Subcutaneous abdominal adipose tissue (tissue), 5 donors: ENCODE data around the gene CPSF4L.

Experiments
- H3K27ac ChIP-seq: one replicate; pipeline ENCODE4 v1.7.0; 2013; ENCODE audit warnings: low read depth, mild to moderate bottlenecking, inconsistent platforms, low read length, moderate library complexity
- H3K27me3 ChIP-seq, 5 donors: one replicate each; pipeline ENCODE4 v1.7.0; 2013; ENCODE audit warnings: low read length in 5 of 5, inconsistent platforms in 1 of 5; ENCODE audit not compliant: control insufficient read depth in 5 of 5, insufficient read depth in 4 of 5
- H3K36me3 ChIP-seq, 5 donors: one replicate each; pipeline ENCODE4 v1.7.0; 2013; ENCODE audit warnings: low read length in 5 of 5; ENCODE audit not compliant: control insufficient read depth in 5 of 5, insufficient read depth in 5 of 5
- H3K4me1 ChIP-seq, 5 donors: one replicate each; pipeline ENCODE4 v1.7.0; 2013; ENCODE audit warnings: low read length in 5 of 5, mild to moderate bottlenecking in 3 of 5, moderate library complexity in 1 of 5; ENCODE audit not compliant: control insufficient read depth in 5 of 5, insufficient read depth in 5 of 5
- H3K4me3 ChIP-seq, 5 donors: one replicate each; pipeline ENCODE4 v1.7.0; 2013; ENCODE audit warnings: low read length in 5 of 5, low read depth in 1 of 5
- H3K9ac ChIP-seq, 5 donors: one replicate each; pipeline ENCODE4 v1.7.0; 2013; ENCODE audit warnings: low read length in 5 of 5, mild to moderate bottlenecking in 4 of 5, moderate library complexity in 3 of 5
- H3K9me3 ChIP-seq, 5 donors: one replicate each; pipeline ENCODE4 v1.7.0; 2013; ENCODE audit warnings: low read length in 5 of 5; ENCODE audit not compliant: control insufficient read depth in 5 of 5
- donor health status: healthy.
- donor health status: healthy.
- donor health status: healthy.
- donor health status: healthy.
- donor health status: healthy.

The CPSF4L gene

GRCh38 chr17:73226556-73227172, 35.0 kb downstream of the CPSF4L start:
- peaks cover 9 to 57% (median 54%) of the 10 kb centered on the region in 5 donors for H3K4me1 ChIP-seq
- H3K4me3 ChIP-seq: no peak overlapping the region
- H3K27me3 ChIP-seq: no peaks in the 10 kb centered on the region
- H3K9me3 ChIP-seq: no peaks in the 10 kb centered on the region
- H3K9ac ChIP-seq: peak overlapping the region in 3 of 5 donors; percentile 15 to 41 (median 20)
- no peaks in the 10 kb centered on the region for H3K36me3 ChIP-seq
- peak overlapping the region; percentile 43 for H3K27ac ChIP-seq

DNA sequence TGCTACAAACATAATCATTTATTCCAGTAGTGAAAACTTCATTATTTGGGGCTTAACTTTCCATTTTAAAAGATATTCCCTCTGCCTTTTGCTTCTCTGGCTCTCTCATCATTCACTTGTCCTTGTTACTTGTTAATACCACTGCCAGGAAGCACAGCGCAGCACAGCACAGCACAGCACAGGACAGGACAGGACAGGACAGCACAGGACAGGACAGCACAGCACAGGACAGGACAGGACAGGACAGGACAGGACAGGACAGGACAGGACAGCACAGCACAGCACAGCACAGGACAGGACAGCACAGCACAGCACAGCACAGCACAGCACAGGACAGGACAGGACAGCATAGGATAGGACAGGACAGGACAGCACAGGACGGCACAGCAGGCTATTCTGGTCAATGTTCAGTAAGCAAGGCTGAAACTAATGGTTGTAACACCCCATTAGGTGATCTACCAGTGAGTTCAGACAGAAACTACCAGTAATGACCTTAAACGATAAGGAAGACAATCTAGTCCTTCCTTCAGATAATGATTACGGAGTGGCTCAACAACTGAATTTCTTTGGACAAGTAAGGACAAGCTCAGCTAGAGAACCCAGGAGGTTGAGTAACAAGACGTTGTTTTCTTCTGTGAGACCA, 36.9 kb downstream of the CPSF4L start:
- Histone ChIP-seq H3K36me3 (peaks cover 0 to 3% (median 0%) of the 10 kb centered on the region in 5 donors), H3K9ac (peak overlapping the region in 1 of 5 donors; percentile 7), H3K4me3 (no peak overlapping the region), H3K9me3 (no peaks in the 10 kb centered on the region), H3K27me3 (no peaks in the 10 kb centered on the region), H3K27ac (peak overlapping the region; percentile 58), H3K4me1 (peaks cover 9 to 40% (median 40%) of the 10 kb centered on the region in 5 donors)

DNA sequence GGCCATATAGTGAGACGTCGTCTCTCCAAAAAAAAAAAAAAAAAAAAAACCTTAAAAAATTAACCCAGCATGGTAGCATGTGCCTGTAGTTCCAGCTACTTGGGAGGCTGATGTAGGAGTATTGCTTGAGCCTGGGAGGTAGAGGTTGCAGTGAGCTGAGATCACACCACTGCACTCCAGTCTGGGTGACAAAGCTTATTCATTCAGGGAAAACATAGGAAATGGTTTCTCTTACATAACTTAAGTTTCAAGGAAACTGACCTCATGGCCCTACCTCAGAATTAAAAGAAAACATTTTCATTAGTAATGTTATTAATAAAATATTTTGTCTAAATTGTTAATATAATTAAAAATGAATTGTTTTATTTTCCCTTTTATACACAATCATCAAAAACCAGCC, 37.4 kb downstream of the CPSF4L start:
- Histone ChIP-seq H3K27me3 (no peaks in the 10 kb centered on the region), H3K9ac (peak overlapping the region in 1 of 5 donors; percentile 7), H3K9me3 (no peaks in the 10 kb centered on the region), H3K36me3 (peaks cover 0 to 3% (median 0%) of the 10 kb centered on the region in 5 donors), H3K27ac (peak overlapping the region; percentile 30), H3K4me1 (peaks cover 8 to 38% (median 37%) of the 10 kb centered on the region in 5 donors), H3K4me3 (no peak overlapping the region)

- Histone ChIP-seq H3K9ac (no peak overlapping the region), H3K27ac (peak overlapping the region; percentile 30), H3K36me3 (peaks cover 0 to 3% (median 0%) of the 10 kb centered on the region in 5 donors), H3K9me3 (no peaks in the 10 kb centered on the region), H3K4me1 (peaks cover 4 to 33% (median 32%) of the 10 kb centered on the region in 5 donors), H3K27me3 (no peaks in the 10 kb centered on the region), H3K4me3 (no peak overlapping the region)
Measured at GRCh38 chr17:73223626-73224230, 38.0 kb downstream of the CPSF4L start.

- Histone ChIP-seq H3K4me1 (no peaks in the 10 kb centered on the region), H3K27me3 (no peaks in the 10 kb centered on the region), H3K27ac (no peak overlapping the region), H3K36me3 (peaks cover 0 to 17% (median 7%) of the 10 kb centered on the region in 5 donors), H3K9ac (no peak overlapping the region), H3K9me3 (no peaks in the 10 kb centered on the region), H3K4me3 (no peak overlapping the region)
Measured at GRCh38 chr17:73215447-73215846, 46.2 kb downstream of the CPSF4L start.

- no peaks in the 10 kb centered on the region for H3K9me3 ChIP-seq
- no peaks in the 10 kb centered on the region for H3K27me3 ChIP-seq
- H3K36me3 ChIP-seq: peaks cover 0 to 17% (median 7%) of the 10 kb centered on the region in 5 donors
- no peak overlapping the region for H3K9ac ChIP-seq
- no peak overlapping the region for H3K4me3 ChIP-seq
- H3K4me1 ChIP-seq: no peaks in the 10 kb centered on the region
- no peak overlapping the region for H3K27ac ChIP-seq
Measured at GRCh38 chr17:73214851-73215250, 46.8 kb downstream of the CPSF4L start.

DNA sequence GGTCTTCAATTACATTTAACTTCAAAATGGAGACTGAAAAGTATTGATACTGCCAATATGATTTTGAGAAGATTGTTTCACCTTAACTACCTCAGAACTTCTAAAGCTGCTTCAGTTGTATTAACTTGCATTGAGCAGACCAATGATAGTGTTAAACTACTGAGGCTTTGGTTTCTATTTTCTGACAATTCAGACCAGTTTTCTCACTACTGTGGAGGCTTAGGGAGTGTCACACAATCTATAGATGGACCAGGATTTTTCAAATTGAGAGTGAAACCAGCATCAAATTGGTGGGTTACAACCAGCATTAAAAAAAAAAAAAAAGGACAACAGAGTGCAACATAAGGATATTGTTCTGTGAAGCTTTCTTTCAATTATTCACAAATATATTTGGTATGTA, 47.7 kb downstream of the CPSF4L start:
- H3K27ac ChIP-seq: no peak overlapping the region
- H3K9me3 ChIP-seq: no peaks in the 10 kb centered on the region
- H3K27me3 ChIP-seq: no peaks in the 10 kb centered on the region
- H3K4me1 ChIP-seq: no peaks in the 10 kb centered on the region
- no peak overlapping the region for H3K4me3 ChIP-seq
- no peak overlapping the region for H3K9ac ChIP-seq
- H3K36me3 ChIP-seq: peaks cover 3 to 26% (median 16%) of the 10 kb centered on the region in 5 donors

- Histone ChIP-seq H3K27ac (no peak overlapping the region), H3K4me3 (no peak overlapping the region), H3K4me1 (peaks cover 0 to 11% (median 5%) of the 10 kb centered on the region in 5 donors), H3K36me3 (peaks cover 17 to 44% (median 36%) of the 10 kb centered on the region in 5 donors), H3K9ac (no peak overlapping the region), H3K9me3 (no peaks in the 10 kb centered on the region), H3K27me3 (no peaks in the 10 kb centered on the region)
Measured at GRCh38 chr17:73211745-73212144, 49.9 kb downstream of the CPSF4L start.

DNA sequence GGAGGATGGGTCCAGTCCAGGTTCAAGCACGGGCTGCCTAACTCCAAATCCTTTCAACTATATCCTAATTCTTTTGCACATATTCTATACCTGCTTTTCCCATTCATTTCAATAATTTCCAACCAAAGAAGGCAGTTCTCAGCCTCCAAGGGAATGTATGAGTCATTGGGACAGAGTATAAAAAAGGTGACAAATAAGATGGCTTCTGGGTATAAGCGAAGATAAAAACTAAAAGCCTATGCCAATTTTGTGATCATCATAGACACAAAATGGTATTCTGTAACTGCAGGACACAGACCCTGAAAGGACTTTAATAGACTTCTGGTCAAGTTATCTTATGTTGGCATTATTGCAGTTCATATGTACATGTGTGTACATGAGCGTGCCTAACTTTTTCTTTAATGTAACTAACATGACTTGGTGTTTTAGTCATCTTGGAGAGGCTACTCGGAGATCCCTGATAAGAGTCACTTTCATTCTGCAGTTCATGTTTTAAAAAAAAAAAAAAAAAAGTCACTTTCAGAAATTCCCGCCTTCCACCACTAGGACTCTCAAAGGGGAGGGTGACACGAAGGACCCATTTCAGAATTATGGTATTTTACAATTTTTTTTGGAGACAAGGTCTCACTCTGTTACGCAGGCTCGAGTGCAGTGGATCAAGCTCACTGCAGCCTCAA, 51.5 kb downstream of the CPSF4L start:
- no peaks in the 10 kb centered on the region for H3K9me3 ChIP-seq

More for the DNA sequence above, 51.5 kb downstream of the CPSF4L start:
- H3K27me3 ChIP-seq: no peaks in the 10 kb centered on the region
- H3K36me3 ChIP-seq: peaks cover 20 to 48% (median 45%) of the 10 kb centered on the region in 5 donors
- peaks cover 0 to 11% (median 5%) of the 10 kb centered on the region in 5 donors for H3K4me1 ChIP-seq
- no peak overlapping the region for H3K9ac ChIP-seq
- H3K4me3 ChIP-seq: no peak overlapping the region
- H3K27ac ChIP-seq: no peak overlapping the region
